Measurements from ENCODE around the gene ZNF841. TPM values are rescaled to one million over a fixed set of nuclear protein-coding genes. Genes with fewer than 3 reads are reported as not detected.

Gene ZNF841
- total RNA-seq, 4 donors from 2014 or later = 18.7 to 26.8 (median 20.4) TPM

DNA sequence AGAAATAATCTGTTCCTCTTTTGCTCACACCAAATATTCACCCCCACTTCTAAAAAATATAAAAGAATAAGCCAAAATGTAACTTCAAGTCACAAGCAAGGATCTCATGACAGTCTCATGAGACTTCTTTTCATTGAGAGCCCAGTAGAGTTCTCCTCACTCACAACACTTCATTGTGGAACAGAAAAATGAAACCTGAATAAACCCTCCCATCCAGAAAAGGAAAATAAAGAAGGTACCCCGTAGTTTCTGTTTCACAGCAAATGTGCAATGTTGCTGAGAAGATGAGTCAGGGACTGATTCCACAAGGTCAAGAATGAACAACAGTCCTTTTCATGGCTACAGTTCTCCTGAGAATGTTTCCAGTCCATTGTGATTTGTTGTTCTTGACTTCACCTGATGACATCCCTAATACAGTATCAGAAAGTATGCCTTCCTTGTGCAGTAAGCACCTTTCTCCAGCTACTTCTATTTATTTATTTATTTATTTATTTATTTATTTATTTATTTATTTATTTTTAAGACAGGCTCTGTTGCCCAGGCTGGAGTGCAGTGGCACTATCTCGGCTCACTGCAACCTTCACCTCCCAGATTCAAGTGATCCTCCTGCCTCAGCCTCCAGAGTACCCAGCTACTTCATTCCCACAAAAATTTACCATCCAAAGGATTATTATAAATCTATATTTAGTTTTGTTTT lies 6.4 kb upstream of the ZNF841 start:
- TF ChIP-seq, protein P1, sequence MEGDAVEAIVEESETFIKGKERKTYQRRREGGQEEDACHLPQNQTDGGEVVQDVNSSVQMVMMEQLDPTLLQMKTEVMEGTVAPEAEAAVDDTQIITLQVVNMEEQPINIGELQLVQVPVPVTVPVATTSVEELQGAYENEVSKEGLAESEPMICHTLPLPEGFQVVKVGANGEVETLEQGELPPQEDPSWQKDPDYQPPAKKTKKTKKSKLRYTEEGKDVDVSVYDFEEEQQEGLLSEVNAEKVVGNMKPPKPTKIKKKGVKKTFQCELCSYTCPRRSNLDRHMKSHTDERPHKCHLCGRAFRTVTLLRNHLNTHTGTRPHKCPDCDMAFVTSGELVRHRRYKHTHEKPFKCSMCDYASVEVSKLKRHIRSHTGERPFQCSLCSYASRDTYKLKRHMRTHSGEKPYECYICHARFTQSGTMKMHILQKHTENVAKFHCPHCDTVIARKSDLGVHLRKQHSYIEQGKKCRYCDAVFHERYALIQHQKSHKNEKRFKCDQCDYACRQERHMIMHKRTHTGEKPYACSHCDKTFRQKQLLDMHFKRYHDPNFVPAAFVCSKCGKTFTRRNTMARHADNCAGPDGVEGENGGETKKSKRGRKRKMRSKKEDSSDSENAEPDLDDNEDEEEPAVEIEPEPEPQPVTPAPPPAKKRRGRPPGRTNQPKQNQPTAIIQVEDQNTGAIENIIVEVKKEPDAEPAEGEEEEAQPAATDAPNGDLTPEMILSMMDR (IDR thresholded peaks at IDR 0.05; ENCODE audit: low read depth) = no peak

DNA sequence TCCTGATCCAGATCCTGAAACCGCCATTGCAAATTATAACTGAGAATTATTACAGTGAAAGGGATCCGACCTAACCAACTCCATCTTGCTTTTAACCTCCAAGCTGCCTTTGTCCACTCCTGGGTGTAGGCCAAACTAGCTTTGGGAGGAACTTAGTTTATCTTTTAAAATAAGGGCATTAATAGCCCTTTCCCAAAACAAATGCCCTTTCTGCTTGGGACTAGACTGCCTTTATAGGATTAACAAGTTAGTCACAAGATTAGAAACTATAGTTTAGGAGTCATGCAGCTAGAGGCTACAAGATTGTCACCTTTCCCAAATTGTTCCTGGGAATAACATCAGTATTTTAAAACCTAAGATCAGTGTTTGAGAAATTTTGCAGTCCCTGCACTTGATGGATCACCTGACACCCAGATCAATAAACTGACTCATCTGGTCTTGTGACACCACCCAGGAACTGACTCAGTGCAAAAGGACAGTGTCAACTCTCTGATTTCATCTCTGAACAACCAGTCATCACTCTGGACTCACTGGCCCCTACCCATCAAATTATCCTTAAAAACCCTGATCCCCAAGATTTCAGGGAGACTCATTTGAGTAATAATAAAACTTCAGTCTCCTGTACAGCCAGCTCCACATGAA lies 4.1 kb upstream of the ZNF841 start:
- TF ChIP-seq, protein P1 (IDR thresholded peaks at IDR 0.05; ENCODE audit: low read depth) = no peak

DNA sequence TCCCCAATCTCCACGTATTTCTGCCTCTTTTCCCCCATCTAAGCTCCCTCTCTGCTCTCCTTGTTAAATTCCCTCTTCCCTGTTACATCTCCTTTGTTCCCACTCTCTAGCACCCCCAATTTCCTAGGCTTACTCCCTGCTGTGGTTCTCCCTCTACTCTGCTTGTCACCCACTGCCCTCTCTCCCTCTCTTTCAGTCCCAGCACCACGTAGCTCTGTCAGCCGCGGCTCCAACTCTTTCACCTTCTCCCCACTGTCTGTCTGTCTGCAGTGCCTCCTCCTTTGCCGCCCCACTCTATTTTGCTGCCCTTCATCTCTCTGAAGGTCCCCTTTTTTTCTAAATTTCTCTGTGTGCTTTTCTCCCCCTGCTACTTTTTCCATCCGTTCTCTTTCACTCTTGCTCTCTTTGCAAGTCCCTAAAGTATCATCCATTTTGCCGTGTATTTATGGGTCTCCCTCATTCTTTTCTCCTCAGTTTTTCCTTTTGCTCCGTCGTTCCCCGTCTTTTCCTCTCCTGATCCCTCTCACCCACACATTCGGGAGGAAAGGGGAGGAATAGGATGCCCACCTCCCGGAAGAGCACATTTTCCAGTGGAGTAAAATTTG lies 937 bp downstream of the ZNF841 start:
- TF ChIP-seq, protein P1 (IDR thresholded peaks at IDR 0.05; ENCODE audit: low read depth) = no peak

DNA sequence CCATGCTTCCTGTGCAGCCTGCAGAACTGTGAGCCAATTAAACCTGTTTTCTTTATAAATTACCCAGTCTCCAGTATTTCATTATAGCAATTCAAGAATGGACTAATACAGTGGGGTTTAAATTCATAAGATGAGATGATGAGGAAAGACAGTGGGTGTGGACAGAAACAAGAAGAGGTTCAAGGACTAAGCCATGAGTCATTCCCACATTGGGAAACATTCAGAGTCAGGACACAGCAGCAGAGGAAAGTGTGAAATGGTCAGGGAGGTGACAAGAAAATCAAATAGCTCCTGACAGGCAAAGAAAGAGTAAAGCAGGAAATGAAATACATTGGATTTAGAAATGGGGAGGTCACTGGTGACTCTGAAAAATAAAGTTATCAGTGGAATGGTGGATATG lies 9.1 kb downstream of the ZNF841 start:
- TF ChIP-seq, protein P1 (IDR thresholded peaks at IDR 0.05; ENCODE audit: low read depth) = no peak

DNA sequence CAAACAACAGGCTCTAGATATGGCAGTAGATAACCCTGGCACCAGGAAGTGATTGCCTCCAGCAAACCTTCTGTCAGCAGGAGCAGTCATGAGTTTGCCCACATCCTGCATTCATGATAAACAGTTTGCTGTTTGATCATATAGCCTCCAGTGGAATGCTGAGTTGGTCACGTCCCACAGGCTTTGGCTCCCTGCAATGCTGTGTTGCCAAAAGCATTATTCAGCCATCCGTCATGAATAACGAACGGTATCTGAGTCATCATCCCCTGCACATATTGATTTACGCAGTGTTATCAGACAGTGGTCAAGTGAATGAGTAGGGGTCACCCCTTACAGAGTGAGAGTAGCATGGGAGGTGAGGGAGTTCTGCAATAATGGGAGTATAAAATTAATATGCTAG lies 25.1 kb downstream of the ZNF841 start:
- TF ChIP-seq, protein P1 (IDR thresholded peaks at IDR 0.05; ENCODE audit: low read depth) = no peak

DNA sequence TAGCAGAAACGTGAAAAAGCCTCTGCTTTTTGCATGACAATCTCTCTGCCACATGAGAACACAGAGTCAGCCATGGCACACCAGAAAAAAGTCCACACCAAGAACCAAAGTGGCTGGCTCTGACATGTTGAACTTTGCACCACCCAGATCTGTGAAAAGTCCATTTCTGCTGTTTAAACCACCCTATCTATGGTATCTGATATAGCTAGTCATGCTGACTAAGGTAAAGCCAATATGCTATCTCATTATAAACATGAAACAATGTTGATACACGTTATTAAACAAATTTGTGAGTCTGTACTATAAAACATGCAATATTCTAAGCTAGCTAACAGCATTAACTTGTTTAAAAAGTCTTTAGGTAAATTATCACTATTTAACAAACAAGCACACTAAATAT lies 25.9 kb downstream of the ZNF841 start:
- TF ChIP-seq, protein P1 (IDR thresholded peaks at IDR 0.05; ENCODE audit: low read depth) = no peak

DNA sequence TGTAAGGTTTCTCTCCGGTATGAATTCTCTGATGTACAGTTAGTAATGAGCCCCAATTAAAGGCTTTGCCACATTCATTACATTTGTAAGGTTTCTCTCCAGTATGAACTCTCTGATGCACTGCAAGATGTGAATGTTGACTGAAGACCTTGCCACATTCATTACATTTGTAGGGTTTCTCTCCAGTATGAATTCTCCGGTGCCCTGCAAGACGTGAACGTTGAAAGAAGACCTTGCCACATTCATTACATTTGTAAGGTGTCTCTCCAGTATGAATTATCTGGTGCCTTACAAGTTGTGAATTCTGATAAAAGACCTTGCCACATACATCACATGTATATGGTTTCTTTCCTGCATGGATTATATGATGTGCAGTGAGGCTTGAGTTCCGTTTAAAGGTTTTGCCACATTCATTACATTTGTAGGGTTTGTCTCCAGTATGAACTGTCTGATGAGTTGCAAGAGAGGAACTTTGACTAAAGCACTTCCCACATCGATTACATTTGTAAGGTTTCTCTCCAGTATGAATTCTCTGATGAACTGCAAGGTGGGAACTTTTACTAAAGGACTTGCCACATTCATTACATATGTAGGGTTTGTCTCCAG lies 29.2 kb downstream of the ZNF841 start:
- TF ChIP-seq, protein P1 (IDR thresholded peaks at IDR 0.05; ENCODE audit: low read depth) = no peak

Measured in subcutaneous adipose tissue (tissue), 4 donors.